HG03520 (cell line): Measurements from ENCODE around the gene HTRA2.
"Not testable (repeated sequence)": the region's sequence is repeated elsewhere in the genome, so short reads cannot be mapped to it uniquely, and the experiment has no call there.

Source experiments
- ATAC-seq: cut with Tn5 transposase; IDR thresholded peaks from one replicate; pipeline ENCODE4 v1.9.1; 2021; ENCODE audit warnings: mild to moderate bottlenecking, moderate library complexity; ENCODE audit not compliant: unreplicated experiment

Gene HTRA2

DNA sequence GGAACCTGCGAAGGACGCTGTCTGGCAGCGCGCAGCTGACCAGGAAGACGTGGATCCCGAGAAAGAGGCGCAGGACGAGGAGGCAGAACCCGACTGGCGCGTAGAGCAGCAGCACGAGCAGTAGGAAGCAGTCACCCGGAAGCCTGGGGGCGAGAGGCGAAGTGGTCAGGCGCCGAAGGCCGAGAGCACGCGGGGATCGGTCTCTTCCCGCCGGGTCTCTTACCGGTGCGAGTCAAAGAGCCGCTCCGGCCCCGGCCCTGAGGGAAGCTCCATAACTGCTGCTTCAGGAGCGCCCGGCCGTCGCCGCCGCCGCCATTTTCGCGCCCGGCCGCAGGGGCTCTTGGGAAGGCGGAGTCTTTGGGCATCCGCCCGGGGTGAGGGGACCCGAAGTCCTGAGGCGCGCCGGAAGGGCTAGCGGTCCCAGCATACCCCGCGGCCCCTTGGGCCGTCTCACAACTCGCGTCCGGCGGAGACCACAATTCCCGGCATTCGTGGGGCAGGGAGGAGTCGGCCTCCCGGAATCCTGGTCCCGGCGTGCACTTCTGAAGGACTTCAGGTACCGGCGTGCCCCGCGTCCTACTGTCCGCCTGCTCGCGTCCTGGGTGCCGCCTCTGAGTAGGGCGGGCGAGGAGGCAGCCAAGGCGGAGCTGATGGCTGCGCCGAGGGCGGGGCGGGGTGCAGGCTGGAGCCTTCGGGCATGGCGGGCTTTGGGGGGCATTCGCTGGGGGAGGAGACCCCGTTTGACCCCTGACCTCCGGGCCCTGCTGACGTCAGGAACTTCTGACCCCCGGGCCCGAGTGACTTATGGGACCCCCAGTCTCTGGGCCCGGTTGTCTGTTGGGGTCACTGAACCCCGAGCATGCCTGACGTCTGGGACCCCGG, at the start of gene HTRA2, which contains the start of gene AUP1:
Gene HTRA2 (plus strand): TSS at position 577 of the 882 bp plus-strand sequence. CDS start 74 bp downstream, at position 651.
Gene AUP1 (minus strand): TSS at position 350 of the 882 bp plus-strand sequence. CDS start 77 bp downstream, at position 273.
- ATAC-seq: peak; percentile 77

DNA sequence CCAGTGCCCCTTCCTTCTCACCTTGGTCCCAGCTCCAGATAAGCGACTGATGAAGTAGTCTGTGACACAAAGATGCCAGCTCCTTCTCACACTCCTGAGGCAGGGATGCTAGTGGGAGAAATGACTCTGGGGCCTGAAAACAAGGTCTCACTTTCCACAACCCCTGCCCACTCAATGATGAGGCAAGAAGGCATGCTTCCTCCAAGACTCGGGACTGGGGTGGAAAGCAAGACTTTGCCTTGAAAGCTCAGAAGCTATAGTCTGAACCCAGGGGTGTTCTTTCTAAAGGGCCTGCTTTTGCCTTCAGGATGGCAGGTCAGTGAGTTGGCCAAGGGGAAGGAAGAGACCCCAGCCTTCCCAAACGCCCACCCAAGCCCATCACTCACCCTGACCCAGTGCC, 48.3 kb upstream of the HTRA2 start:
- no peak for ATAC-seq

DNA sequence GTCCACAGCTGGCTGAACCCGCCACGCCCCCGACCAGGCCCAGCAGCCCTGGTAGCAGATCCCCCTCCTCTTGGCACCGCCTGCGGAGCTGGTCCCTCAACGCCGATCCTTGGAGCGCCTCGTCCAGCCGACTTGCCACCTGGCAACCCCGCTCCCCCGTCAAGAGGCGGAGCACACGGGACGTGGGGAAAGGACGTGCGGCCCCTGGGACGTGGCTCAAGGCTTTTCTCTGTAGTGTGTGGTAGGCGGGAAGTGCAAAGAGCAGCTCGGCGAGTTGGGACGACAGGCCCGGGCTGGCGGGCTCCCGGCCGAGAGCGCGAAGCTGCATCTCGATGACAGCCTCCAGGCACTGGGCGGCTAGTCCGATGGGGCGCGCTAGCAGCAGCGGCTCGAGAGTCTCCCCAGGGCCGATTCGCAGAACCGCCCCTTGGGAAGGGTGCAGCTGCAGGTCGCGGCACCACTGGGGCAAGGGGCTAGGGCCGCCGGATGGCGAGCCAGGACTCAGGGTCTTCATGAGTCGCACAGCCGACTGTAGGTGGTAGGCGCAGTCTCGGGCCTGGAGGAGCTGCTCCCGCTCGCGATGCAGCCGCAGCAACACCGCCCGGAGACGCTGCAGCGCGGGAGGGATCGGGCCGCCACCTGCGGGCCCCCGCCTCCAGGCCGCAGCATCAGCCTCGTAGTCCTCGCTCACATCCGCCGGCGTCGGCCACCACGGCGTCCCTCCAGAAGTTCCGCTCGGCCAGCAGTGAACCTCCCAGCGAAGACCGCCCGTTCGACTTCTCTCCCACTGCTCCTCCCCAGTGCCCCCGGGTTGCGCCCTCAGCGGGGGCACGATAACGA, 47.6 kb upstream of the HTRA2 start:
- peak; percentile 29 for ATAC-seq

DNA sequence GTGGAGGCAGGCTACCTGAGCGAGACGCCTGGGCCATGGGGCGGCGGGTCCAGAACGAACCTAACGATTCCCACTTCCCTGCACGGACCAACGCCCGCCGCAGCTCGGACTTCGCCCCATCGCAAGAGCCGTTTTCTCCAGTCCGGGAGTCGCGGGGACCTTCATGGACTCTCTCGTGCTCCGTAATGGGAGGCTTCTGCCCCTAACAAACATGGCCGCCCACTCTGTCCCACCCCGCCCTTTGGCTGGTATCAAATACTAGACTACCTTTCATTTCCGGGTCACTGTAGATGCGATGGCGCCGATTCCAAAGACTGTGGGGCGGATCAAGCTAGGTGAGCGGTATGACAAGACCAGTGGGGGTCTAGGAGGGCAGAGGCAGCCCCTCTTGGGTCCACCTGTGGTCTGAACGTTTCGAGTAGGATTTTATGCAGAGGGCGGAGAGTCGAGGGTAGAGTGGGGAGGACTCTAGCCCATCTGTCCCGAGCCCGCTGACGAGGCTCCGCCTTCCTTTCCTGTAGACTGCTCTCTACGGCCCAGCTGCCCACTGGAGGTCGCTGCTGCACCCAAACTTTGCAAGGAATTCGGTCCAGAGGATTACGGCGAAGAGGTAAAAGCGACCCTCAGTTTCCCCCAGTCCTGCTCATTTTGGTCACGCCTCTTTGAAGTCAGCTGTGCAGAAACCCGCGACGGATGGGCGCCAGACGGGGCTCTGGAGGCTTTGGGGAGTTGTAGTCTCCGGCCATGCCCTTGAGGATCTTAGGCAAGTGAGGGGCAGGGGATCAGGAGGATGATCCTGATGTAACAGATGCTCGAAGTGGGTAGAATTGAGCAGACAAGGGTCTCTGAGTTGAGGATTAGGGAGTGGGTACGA, 46.7 kb upstream of the HTRA2 start, which contains the start of the genes CCDC142 and TTC31:
Gene CCDC142 (minus strand): TSS at position 198 of the 874 bp plus-strand sequence. CDS start 161 bp downstream, at position 37.
Gene TTC31 (plus strand): TSS at position 281 of the 874 bp plus-strand sequence. CDS start 15 bp downstream, at position 296.
- ATAC-seq: peak; percentile 86

DNA sequence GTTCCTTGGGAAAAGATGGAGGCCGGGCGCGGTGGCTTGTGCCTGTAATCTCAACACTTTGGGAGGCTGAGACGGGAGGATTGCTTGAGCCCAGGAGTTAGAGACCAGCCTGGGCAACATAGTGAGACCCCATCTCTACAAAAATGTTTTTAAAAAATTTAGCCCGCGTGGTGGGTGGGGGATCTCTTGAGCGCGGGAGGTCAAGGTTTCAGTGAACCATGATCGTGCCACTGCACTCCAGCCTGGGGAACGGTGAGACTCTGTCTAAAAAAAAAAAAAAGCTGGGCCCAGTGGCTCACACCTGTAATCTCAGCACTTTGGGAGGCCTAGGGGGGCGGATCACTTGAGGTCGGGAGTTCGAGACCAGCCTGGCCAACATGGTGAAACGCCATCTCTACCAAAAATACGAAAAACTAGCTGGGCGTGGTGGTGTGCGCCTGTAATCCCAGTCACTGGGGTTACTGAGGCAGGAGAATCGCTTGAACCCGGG, 46.0 kb upstream of the HTRA2 start:
- not testable (repeated sequence) for ATAC-seq

DNA sequence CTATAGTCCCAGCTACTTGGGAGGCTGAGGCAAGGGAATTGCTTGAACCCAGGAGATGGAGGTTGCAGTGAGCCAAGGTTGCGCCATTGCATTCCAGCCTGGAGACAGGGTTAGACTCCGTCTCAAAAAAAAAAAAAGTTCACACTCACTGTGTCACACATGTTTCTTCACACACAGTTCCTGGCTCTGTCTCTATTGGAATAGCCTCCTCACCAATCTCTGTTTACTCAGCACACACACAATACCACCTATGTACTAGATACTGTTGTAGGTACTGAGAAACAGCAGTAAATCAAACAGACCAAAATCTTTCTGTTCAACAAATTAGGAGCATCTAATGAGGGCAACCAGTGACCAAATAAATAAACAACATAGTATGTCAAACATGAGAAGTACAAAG, 43.6 kb upstream of the HTRA2 start:
- ATAC-seq: no peak

DNA sequence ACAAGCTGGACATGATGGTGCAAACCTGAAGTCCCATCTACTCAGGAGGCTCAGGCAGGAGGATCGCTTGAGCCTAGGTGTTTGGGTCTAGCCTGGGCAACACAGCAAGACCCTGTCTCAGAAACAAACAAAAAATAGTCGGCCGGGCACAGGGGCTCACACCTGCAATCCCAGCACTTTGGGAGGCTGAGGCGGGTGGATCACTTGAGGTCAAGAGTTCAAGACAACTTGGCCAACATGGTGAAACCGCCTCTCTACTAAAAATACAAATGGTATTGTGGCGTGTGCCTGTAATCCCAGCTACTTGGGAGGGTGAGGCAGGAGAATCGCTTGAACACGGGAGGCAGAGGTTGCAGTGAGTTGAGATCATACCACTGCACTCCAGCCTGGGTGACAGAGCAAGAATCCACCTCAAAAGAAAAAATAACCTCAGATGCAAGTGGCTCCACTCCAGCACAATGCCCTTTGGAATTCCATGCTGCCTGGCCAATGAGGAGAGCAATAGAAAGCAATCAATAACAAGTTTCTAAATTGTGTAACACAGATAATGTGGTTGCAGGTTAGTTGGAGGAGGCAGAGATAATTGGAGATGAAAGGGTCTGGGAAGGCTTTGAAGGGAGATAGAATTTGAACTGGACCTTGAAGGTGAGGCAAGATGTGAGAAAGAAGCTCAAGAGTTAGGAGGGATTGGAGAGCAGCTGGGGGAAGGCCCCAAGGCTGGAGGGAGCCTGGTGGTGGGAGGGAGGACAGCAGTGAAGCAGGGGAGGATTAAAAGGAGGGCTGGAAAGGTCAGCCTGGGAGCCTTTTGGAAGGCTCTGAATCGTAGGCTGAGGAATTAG, 40.9 kb upstream of the HTRA2 start:
- ATAC-seq: no peak

DNA sequence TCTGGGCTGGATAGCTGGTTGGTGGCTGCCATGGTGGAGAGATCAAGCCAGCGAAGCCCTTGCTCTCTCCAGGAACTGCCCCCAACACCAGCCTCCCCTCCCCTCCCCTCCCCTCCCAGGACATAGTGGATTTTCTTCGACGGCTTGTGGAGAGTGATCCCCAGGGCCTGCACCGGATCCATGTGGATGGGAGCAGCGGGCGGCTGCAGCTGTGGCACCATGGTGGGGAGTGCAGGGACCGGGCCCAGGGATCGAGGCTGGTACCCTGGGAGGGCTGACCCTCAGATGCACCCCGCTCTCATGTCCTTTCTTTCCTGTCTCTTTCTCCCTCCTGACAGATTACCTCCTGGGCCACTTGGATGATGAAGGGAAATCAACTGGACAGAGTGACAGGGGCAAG, 39.8 kb upstream of the HTRA2 start:
- no peak for ATAC-seq

DNA sequence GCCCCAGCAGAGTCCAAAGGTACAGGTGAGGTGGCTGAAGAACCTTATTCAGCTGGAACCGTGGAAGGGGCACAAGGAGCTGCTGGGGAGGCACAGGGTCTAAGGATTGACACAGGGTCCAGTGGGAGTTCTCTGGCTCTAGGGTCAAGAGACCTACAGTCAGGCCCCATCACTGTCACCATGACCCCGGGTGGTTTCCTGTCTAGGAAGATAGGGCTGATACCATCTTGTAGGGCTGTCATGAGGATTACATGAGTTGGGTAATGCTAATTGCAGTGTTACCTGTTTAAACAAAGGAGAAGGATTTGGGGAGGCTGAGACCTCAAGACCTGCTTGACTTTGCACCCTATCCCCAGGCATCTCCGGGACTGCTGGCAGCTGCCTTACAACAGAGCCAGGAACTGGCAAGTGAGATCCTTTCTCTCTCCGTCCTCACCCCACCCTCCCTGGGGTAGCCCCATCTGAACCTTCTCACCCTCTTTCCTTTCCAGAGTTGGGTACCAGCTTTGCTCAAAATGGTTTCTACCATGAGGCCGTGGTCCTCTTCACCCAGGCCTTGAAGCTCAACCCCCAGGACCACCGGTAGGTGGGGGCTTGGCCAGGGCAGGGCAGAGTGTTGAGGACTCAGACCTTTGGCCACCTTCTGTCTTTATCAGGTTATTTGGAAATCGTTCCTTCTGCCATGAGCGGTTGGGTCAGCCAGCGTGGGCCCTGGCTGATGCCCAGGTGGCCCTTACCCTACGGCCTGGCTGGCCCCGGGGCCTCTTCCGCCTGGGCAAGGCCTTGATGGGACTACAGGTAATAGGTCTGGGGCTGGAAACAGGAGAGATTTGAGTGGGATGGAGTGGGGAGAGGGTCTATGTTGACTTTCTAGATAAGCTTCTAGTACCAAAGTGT, 37.8 kb upstream of the HTRA2 start:
- ATAC-seq: no peak

DNA sequence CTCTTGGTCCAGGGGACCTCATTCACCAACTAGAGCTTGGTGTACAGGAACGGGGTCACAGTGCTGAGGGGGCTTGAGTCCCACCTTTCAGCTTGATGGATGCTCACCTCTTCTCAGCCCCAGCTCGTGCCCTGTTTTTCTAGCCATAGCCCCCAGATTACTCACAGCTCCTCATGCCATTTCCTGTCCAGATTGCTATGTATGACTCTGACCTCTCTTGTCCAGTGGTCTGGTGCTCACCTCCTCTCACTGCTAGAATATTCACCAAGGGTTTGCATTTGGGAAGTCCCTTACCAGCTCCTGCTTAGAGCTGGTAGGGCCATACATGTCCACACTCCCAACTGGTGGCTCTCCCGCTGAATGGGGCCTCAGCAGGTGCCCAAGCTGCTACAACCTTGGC, 36.2 kb upstream of the HTRA2 start:
- ATAC-seq: no peak

DNA sequence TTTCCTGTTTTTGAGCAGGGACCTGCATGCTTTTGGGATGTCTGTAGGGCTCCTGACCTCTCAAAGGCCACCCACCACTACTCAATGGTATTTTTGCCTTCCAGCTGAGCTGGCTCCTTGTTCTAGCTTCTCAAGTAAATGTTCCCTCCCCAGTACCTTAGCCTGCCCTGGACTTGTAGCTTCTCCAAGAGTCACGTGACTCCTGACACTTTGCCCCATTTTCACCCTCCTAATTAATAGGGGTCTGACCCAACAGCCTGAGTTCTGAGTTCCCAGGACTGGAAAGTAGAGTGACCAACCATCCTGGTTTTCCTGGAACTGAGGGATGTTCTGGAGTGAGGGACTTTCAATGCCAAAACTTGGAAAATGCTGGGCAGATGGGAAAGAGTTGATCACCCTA, 34.3 kb upstream of the HTRA2 start:
- ATAC-seq: no peak

DNA sequence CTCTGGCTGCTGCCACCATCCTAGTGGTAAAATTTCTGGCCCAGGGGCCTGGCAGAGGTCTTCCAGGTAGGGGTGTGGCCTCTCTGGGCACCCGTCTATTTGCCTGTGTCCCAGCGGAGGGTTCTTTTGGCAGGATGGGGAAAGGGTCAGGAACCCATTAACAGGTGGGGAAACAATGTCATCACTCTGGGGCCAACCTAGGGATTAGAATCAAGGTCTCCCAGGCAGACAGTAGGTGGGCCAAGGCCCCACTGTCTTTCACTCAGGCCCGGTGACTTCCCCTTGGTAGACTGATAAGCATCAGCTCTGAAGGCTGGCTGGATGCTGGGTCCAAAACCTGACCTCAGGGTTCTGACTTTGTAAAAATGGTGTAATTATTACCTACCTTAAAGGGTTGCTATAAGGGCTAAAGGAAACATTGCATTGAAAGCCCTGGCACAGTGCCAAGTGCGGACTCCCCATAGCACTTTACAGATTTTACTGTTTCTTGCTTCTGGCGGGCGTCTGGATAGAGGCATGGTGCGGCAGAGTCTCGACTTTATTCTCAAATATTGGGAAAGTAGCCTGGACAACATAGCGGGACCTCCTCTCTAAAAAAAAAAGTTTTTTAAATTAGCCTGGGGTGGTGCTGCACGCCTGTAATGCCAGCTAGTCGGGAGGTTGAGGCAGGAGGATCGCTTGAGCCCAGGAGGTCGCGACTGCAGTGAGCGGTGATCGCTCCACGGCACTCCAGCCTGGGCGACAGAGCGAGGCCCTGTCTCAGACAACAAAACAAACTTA, 32.5 kb upstream of the HTRA2 start:
- ATAC-seq: no peak

DNA sequence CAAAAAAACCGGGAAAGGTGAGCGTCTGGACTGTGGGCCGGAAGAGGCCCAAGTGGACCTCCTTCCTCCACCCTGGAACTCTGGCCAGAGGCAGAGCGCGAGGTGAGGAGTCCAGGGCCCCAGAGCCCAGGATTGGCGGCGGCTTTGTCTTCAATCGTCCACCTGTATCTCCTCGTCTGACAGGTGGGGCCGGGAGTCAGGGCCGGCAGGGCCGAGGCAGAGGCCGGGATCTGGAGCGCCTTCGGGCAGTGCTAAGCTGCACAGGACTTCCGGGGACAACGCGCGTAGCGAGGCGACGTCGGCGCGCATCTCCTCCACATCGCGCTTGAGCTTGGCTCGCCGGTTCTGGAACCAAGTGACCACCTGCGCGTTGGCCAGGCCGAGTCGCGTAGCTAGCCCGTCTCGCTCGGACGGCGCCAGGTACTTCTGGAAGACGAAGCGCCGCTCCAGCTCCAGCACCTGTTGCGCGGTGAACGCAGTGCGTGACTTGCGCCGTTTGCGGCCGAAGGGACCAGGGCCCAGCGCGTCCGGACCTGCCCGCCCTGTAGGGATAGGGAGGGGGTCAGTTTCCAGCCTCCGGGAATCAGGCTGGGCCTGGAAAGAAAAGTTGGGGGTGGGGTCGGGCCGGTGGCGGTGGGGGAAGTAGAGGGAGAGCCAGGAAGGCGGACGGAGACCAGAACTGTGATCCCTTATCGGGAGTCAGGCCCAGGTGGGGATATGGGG, 31.8 kb upstream of the HTRA2 start:
- ATAC-seq: no peak

DNA sequence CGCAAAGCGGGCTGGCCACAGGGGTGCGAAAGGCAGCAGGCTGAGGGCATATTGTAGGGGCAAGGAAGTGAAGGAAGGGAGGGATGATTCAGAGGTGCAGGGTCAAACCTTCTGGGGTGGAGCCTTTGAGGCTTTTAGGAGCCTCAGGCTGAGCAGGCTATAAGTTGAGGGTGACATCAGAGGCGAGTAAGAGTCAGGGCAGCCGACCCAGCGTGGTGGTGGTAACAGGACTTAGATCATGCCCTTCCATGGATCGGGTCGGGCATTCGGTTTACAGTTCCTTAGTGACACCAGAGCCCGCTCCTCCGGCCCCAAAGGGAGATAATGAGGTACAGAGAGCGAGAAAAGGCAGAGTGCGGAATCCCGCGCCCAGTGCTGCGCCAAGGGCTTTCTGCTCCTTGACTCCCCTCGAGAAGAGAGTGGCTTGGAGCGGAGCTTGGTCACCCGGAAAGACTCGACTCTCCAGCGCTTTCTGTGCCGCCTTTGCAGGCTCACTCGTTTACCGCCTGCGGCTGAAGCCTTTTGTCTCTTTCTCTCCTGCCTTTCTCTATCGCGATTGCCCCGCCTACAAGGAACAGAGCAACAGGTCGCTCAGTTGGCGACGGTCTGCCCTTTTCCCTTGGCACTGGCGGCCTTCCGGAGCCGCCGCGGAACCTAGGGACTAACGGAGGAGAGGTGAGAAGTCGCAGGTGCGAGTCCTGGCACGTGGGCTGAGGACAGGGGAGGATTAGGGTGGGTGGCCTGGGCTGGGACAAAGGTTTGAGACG, 31.1 kb upstream of the HTRA2 start:
- ATAC-seq: no peak

DNA sequence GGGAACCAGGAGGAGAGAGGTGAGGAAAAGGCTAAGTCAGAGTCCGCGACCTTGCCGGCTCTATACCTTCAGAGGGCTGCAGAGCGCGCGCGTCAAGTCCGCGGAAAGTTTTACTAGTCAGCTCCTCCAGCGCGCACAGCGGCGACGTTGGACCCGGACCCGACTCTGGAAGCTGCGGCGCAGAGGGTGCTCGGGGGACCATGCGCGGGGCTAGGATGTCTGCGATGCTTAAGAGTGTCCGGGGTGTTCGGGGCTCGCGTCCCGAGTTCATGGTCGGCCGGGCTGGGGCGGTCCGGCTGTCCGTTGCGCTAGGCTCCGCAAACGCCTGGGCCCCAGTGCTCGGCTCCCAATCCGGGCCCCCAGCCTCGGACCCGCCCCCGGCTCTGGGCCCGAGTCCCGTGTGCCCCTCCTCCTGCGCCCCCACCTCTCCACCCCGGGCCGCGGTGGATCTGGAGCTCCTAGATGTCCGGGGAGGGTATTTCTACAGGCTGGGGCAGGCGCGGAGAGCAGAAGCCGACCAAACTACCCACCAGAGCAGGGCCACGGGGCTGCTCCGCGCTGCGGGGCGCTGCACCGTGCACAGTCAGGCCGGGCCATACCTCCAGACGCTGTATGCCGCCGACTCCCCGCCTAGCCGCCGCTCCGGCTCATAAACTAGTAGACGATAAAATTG, 30.3 kb upstream of the HTRA2 start, which contains the start of gene LBX2:
Gene LBX2 (minus strand): TSS at position 337 of the 673 bp plus-strand sequence. CDS start 66 bp downstream, at position 271.
- ATAC-seq: no peak
